Fibroblast of lung (primary cell): ENCODE data around the gene C1orf232.

ENCODE experiments used
- EZH2 ChIP-seq: IDR thresholded peaks from 2 replicates; pipeline ENCODE4 v1.5.1; 2012; ENCODE audit warnings: low read length, control low read depth, mild to moderate bottlenecking; ENCODE audit errors: missing control alignments
- TF ChIP-seq, protein P1 (sequence below), 2 donors: IDR thresholded peaks in 1 of 2; conservative IDR thresholded peaks in 1 of 2; 1 replicate in 1 of 2; 2 replicates in 1 of 2; pipeline ENCODE4 v1.5.1; 2011 to 2012; ENCODE audit warnings: low read length in 2 of 2, control low read depth in 1 of 2, inconsistent platforms in 1 of 2, low read depth in 1 of 2, mild to moderate bottlenecking in 1 of 2

DNA sequence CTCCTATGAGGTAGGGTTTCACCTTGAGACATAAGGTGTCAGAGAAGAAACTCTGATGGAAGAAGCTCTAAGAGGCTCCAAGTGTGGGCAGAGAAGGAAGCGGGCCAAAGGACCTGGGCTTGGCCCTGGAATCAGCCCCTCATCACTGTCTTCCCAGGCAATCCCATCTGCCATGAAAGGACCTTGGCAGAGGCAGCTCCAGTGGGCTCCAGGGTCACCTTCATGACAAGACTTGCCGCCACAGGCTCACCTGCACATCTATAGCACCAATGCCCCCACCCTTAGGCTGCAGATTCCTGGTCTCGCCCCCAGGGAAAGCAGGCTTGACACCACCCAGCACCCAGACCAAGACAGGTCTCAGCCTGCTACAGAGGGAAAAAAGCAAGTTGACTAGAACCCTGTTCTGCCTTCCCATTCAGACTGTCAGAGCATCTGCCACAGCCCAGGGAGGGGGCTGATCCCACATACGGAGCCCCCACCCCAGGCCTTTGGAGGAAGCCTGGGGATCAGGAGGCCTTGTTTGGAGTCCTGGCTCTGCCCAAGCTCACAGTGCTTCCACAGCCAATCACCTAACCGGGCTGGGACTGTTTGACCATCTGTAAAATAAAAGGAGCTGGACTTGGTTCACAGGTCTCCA is 10.4 kb downstream of the C1orf232 start:
- TF ChIP-seq, protein P1, sequence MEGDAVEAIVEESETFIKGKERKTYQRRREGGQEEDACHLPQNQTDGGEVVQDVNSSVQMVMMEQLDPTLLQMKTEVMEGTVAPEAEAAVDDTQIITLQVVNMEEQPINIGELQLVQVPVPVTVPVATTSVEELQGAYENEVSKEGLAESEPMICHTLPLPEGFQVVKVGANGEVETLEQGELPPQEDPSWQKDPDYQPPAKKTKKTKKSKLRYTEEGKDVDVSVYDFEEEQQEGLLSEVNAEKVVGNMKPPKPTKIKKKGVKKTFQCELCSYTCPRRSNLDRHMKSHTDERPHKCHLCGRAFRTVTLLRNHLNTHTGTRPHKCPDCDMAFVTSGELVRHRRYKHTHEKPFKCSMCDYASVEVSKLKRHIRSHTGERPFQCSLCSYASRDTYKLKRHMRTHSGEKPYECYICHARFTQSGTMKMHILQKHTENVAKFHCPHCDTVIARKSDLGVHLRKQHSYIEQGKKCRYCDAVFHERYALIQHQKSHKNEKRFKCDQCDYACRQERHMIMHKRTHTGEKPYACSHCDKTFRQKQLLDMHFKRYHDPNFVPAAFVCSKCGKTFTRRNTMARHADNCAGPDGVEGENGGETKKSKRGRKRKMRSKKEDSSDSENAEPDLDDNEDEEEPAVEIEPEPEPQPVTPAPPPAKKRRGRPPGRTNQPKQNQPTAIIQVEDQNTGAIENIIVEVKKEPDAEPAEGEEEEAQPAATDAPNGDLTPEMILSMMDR (conservative IDR thresholded peaks at IDR 0.05 in 1 of 2, IDR thresholded peaks at IDR 0.05 in 1 of 2; ENCODE audit: low read depth in 1 of 2, low read length in 2 of 2) = no peak
- TF ChIP-seq EZH2 = no peak
